Hepatocyte (in vitro differentiated cells): ENCODE results near the gene PRDM15. TPM values are rescaled to one million over a fixed set of nuclear protein-coding genes. Genes with fewer than 3 reads are reported as not detected.

Source experiments
- DNase-seq: peaks from one replicate; pipeline ENCODE4 v3.0.0-alpha.2; 2016; ENCODE audit warnings: low spot score
- H2AFZ ChIP-seq: fragments of 200-600 bp; sonication (generic); 2 replicates; pipeline ENCODE4 v1.6.0; 2016; ENCODE audit warnings: antibody characterized with exemption, mild to moderate bottlenecking
- H3K27ac ChIP-seq: fragments of 200-600 bp; sonication (generic); 2 replicates; pipeline ENCODE4 v1.5.1; 2016; ENCODE audit warnings: mild to moderate bottlenecking
- H3K27me3 ChIP-seq: fragments of 200-600 bp; sonication (generic); 2 replicates; pipeline ENCODE4 v1.6.1; 2016
- H3K36me3 ChIP-seq: fragments of 200-600 bp; sonication (generic); replicated peaks from 2 replicates; pipeline ENCODE4 v1.5.1; 2016; ENCODE audit warnings: low read depth; ENCODE audit not compliant: insufficient read depth
- H3K4me1 ChIP-seq: fragments of 200-600 bp; sonication (generic); 2 replicates; pipeline ENCODE4 v1.5.1; 2016; ENCODE audit warnings: mild to moderate bottlenecking, moderate library complexity; ENCODE audit not compliant: insufficient read depth
- H3K4me2 ChIP-seq: fragments of 200-600 bp; sonication (generic); 2 replicates; pipeline ENCODE4 v1.6.0; 2016
- H3K4me3 ChIP-seq: fragments of 200-600 bp; sonication (generic); 2 replicates; pipeline ENCODE4 v1.5.1; 2016; ENCODE audit warnings: mild to moderate bottlenecking
- H3K79me2 ChIP-seq: fragments of 200-600 bp; sonication (generic); 2 replicates; pipeline ENCODE4 v1.6.0; 2017; ENCODE audit warnings: mild to moderate bottlenecking
- H3K9me2 ChIP-seq: fragments of 200-600 bp; sonication (generic); replicated peaks from 2 replicates; pipeline ENCODE4 v1.6.0; 2017; ENCODE audit warnings: mild to moderate bottlenecking; ENCODE audit not compliant: insufficient read depth
- H3K9me3 ChIP-seq: fragments of 200-600 bp; sonication (generic); 2 replicates; pipeline ENCODE4 v1.5.1; 2016; ENCODE audit warnings: low read depth, mild to moderate bottlenecking
- H4K20me1 ChIP-seq: fragments of 200-600 bp; sonication (generic); 2 replicates; pipeline ENCODE4 v1.6.0; 2016; ENCODE audit warnings: mild to moderate bottlenecking; ENCODE audit not compliant: insufficient read depth, poor library complexity, severe bottlenecking
- CTCF ChIP-seq: fragments of 200-600 bp; sonication (generic); IDR thresholded peaks from 2 replicates; pipeline ENCODE4 v1.5.1; 2016; ENCODE audit warnings: antibody characterized with exemption, mild to moderate bottlenecking; ENCODE audit not compliant: poor library complexity
- EZH2 ChIP-seq: fragments of 200-600 bp; sonication (generic); IDR thresholded peaks from 2 replicates; pipeline ENCODE4 v1.6.1; 2016; ENCODE audit warnings: antibody characterized with exemption, mild to moderate bottlenecking, borderline replicate concordance
- EZH2phosphoT487 ChIP-seq: fragments of 200-600 bp; sonication (generic); IDR thresholded peaks from one replicate; pipeline ENCODE4 v1.6.1; 2018; ENCODE audit warnings: antibody characterized with exemption, mild to moderate bottlenecking, low read depth, moderate library complexity; ENCODE audit not compliant: unreplicated experiment, severe bottlenecking
- WGBS: methylation state at CpG from one replicate; pipeline ENCODE4 v1.1.6; 2016; ENCODE audit warnings: low lambda C conversion rate; ENCODE audit errors: missing lambda C conversion rate; 5-methylcytosine and 5-hydroxymethylcytosine counted together
- polyA plus RNA-seq: library from polyadenylated mRNA; unstranded; fragments of >200 nt; fragmentation: Nextera tagmentation; extraction: Ambion mirVana; gene quantifications from 2 replicates; pipeline ENCODE4 v1.2.1, GENCODE V29; 2016
- total RNA-seq: library from RNA; depleted of rRNA; stranded (reverse); fragments of >200 nt; gene quantifications from 2 replicates; pipeline ENCODE4 v1.2.3, GENCODE V29; 2014

The PRDM15 gene
- total and polyA plus RNA-seq, 2 experiments from 2014 or later: 3.0 to 4.7 TPM

GRCh38 chr21:41808846-41809245 is 70.3 kb downstream of the PRDM15 start:
- Histone ChIP-seq H3K4me3 (no peak overlapping the region), H2AFZ (no peak overlapping the region), H3K79me2 (no peaks in the 10 kb centered on the region), H3K9me2 (no peaks in the 10 kb centered on the region), H3K4me2 (no peak overlapping the region), H3K36me3 (no peaks in the 10 kb centered on the region), H3K9me3 (no peaks in the 10 kb centered on the region), H3K27me3 (no peaks in the 10 kb centered on the region), H3K27ac (no peak overlapping the region), H4K20me1 (no peaks in the 10 kb centered on the region), H3K4me1 (no peaks in the 10 kb centered on the region)
- no peak for DNase-seq
- no peak for TF ChIP-seq EZH2phosphoT487
- no peak for TF ChIP-seq EZH2
- TF ChIP-seq CTCF: no peak
- 98% methylated on average over 22 of the region's 22 CpGs for WGBS

- DNase-seq: no peak
- Histone ChIP-seq H4K20me1 (no peaks in the 10 kb centered on the region), H3K9me2 (no peaks in the 10 kb centered on the region), H2AFZ (no peak overlapping the region), H3K4me3 (no peak overlapping the region), H3K36me3 (no peaks in the 10 kb centered on the region), H3K27ac (no peak overlapping the region), H3K79me2 (no peaks in the 10 kb centered on the region), H3K4me1 (no peaks in the 10 kb centered on the region), H3K4me2 (no peak overlapping the region), H3K9me3 (no peaks in the 10 kb centered on the region), H3K27me3 (no peaks in the 10 kb centered on the region)
- TF ChIP-seq EZH2: no peak
- no peak for TF ChIP-seq CTCF
- TF ChIP-seq EZH2phosphoT487: no peak
- 94% methylated on average over 18 of the region's 18 CpGs for WGBS
These were observed 71.0 kb downstream of the PRDM15 start for GRCh38 chr21:41808094-41808493.

- no peaks in the 10 kb centered on the region for H3K36me3 ChIP-seq
- no peaks in the 10 kb centered on the region for H3K9me2 ChIP-seq
- DNase-seq: no peak
- H3K9me3 ChIP-seq: no peaks in the 10 kb centered on the region
- no peak overlapping the region for H3K4me2 ChIP-seq
- H3K27me3 ChIP-seq: no peaks in the 10 kb centered on the region
- 97% methylated on average over 4 of the region's 4 CpGs for WGBS
- no peaks in the 10 kb centered on the region for H3K79me2 ChIP-seq
- no peak overlapping the region for H2AFZ ChIP-seq
- H4K20me1 ChIP-seq: no peaks in the 10 kb centered on the region
- H3K4me3 ChIP-seq: no peak overlapping the region
- H3K27ac ChIP-seq: no peak overlapping the region
- H3K4me1 ChIP-seq: no peaks in the 10 kb centered on the region
- TF ChIP-seq EZH2phosphoT487 (no peak), EZH2 (no peak), CTCF (no peak)
These were observed 72.4 kb downstream of the PRDM15 start for GRCh38 chr21:41806773-41807172.

GRCh38 chr21:41805643-41806042 is 73.5 kb downstream of the PRDM15 start:
- H3K27ac ChIP-seq: no peak overlapping the region

More at GRCh38 chr21:41805643-41806042, 73.5 kb downstream of the PRDM15 start:
- Histone ChIP-seq H2AFZ (no peak overlapping the region), H3K4me2 (no peak overlapping the region), H3K79me2 (no peaks in the 10 kb centered on the region), H3K36me3 (no peaks in the 10 kb centered on the region), H4K20me1 (no peaks in the 10 kb centered on the region), H3K9me2 (no peaks in the 10 kb centered on the region), H3K4me1 (no peaks in the 10 kb centered on the region), H3K27me3 (no peaks in the 10 kb centered on the region), H3K9me3 (no peaks in the 10 kb centered on the region), H3K4me3 (no peak overlapping the region)
- 98% methylated on average over 4 of the region's 4 CpGs for WGBS
- no peak for DNase-seq
- TF ChIP-seq CTCF (no peak), EZH2 (no peak), EZH2phosphoT487 (no peak)
